ENCODE measurements around the gene CCDC197. TPM values are rescaled to one million over a fixed set of nuclear protein-coding genes. Genes with fewer than 3 reads are reported as not detected.
A peak's percentile ranks its signal among the peaks of the same experiment; 100 is the strongest.

The CCDC197 gene
- total RNA-seq, 1 donor: not detected

DNA sequence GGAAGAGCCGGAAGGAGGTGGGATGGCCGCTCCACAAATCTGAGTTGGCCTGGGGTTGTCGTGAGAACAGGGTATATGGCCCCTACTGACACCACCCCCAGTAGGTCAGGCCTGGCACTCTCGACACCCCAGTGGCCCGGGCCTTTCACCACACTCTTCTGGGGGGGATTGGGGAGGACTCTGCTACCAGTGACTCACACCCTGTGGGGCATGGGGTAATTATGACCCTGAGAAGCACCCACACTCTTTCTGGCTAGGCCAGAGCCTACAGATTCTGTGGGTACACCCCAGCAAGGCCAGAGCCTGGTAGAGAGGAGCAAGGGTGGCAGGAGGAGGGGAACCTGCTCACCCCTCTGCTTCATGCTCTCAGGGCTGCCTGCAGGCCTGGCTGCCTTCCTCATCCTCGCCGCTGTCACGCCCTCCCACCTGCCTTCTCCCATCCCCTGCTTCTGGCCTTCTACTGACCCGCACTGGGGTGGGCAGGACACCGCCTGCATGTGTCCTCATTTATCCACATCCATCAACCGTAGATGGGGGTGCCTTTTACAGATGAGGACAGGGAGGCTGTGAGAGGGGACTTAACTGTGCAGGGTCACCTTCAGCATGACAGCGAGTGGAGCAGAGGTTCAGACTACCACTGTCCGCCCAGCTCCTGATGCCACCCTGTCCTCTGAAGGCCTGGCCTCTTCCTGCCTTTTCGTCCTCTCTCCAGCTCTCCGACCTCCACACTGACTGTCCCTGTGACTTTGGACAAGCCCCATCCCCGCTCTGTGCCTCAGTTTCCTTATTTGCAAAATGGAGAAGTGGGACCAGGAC, 39.1 kb upstream of the CCDC197 start:
- H3K4me3 ChIP-seq (ENCODE audit: low read depth, low read length): no peak overlapping the region
- no peak for DNase-seq (ENCODE audit: low read depth)
- TF ChIP-seq, protein P1, sequence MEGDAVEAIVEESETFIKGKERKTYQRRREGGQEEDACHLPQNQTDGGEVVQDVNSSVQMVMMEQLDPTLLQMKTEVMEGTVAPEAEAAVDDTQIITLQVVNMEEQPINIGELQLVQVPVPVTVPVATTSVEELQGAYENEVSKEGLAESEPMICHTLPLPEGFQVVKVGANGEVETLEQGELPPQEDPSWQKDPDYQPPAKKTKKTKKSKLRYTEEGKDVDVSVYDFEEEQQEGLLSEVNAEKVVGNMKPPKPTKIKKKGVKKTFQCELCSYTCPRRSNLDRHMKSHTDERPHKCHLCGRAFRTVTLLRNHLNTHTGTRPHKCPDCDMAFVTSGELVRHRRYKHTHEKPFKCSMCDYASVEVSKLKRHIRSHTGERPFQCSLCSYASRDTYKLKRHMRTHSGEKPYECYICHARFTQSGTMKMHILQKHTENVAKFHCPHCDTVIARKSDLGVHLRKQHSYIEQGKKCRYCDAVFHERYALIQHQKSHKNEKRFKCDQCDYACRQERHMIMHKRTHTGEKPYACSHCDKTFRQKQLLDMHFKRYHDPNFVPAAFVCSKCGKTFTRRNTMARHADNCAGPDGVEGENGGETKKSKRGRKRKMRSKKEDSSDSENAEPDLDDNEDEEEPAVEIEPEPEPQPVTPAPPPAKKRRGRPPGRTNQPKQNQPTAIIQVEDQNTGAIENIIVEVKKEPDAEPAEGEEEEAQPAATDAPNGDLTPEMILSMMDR (IDR thresholded peaks at IDR 0.05; ENCODE audit: insufficient read depth, low read length): no peak

GRCh38 chr14:93958567-93959238, 38.4 kb upstream of the CCDC197 start:
- no peak for DNase-seq (ENCODE audit: low read depth)
- TF ChIP-seq, protein P1 (IDR thresholded peaks at IDR 0.05; ENCODE audit: insufficient read depth, low read length): no peak
- no peak overlapping the region for H3K4me3 ChIP-seq (ENCODE audit: low read depth, low read length)

GRCh38 chr14:93959239-93960107, 37.6 kb upstream of the CCDC197 start:
- peak; percentile 75 for DNase-seq (ENCODE audit: low read depth)
- no peak overlapping the region for H3K4me3 ChIP-seq (ENCODE audit: low read depth, low read length)
- TF ChIP-seq, protein P1 (IDR thresholded peaks at IDR 0.05; ENCODE audit: insufficient read depth, low read length): no peak

GRCh38 chr14:93960108-93960475, 37.0 kb upstream of the CCDC197 start:
- H3K4me3 ChIP-seq (ENCODE audit: low read depth, low read length): no peak overlapping the region
- TF ChIP-seq, protein P1 (IDR thresholded peaks at IDR 0.05; ENCODE audit: insufficient read depth, low read length): no peak
- no peak for DNase-seq (ENCODE audit: low read depth)

- TF ChIP-seq, protein P1 (IDR thresholded peaks at IDR 0.05; ENCODE audit: insufficient read depth, low read length): no peak
- no peak overlapping the region for H3K4me3 ChIP-seq (ENCODE audit: low read depth, low read length)
- no peak for DNase-seq (ENCODE audit: low read depth)
These were observed 36.2 kb upstream of the CCDC197 start for GRCh38 chr14:93960774-93961438.

GRCh38 chr14:93961620-93962019, 35.5 kb upstream of the CCDC197 start:
- no peak overlapping the region for H3K4me3 ChIP-seq (ENCODE audit: low read depth, low read length)
- TF ChIP-seq, protein P1 (IDR thresholded peaks at IDR 0.05; ENCODE audit: insufficient read depth, low read length): no peak
- DNase-seq (ENCODE audit: low read depth): no peak

Measured in fibroblast of the aortic adventitia (primary cell).